Lower lobe of right lung (tissue), 2 donors: ENCODE data around the gene OTOR. TPM values are rescaled to one million over a fixed set of nuclear protein-coding genes. Genes with fewer than 3 reads are reported as not detected.

Source experiments
- ATAC-seq, 2 donors: fragments of 200-7000 bp; cut with Tn5 transposase; one replicate each; pipeline ENCODE4 v1.9.1; 2020 to 2022; ENCODE audit warnings: mild to moderate bottlenecking in 2 of 2, moderate library complexity in 2 of 2
- DNase-seq: peaks from one replicate; pipeline ENCODE4 v3.0.0-alpha.2; 2020
- H3K27ac ChIP-seq: fragments of 200-600 bp; one replicate; pipeline ENCODE4 v1.8.0; 2022
- H3K27me3 ChIP-seq: fragments of 200-600 bp; one replicate; pipeline ENCODE4 v1.8.0; 2022; ENCODE audit warnings: low read depth
- H3K36me3 ChIP-seq: fragments of 200-600 bp; one replicate; pipeline ENCODE4 v1.8.0; 2022; ENCODE audit warnings: mild to moderate bottlenecking
- H3K4me1 ChIP-seq: fragments of 200-600 bp; one replicate; pipeline ENCODE4 v1.8.0; 2022
- H3K4me3 ChIP-seq: fragments of 200-600 bp; one replicate; pipeline ENCODE4 v1.8.0; 2022; ENCODE audit warnings: mild to moderate bottlenecking
- H3K9me3 ChIP-seq: fragments of 200-600 bp; one replicate; pipeline ENCODE4 v1.8.0; 2022
- CTCF ChIP-seq: fragments of 200-600 bp; IDR thresholded peaks from one replicate; pipeline ENCODE4 v1.8.0; 2022; ENCODE audit warnings: antibody characterized with exemption, mild to moderate bottlenecking
- intact Hi-C: fragments of 100-400 bp; cut with DNase I; formaldehyde crosslinking; loops from one replicate; pipeline ENCODE4 v1.11.0; 2022
- total RNA-seq: library from RNA; stranded (reverse); fragmentation: NEBNext Ultra II Directional; extraction: Animal tissue kit (Norgen Biotek cat#: 25700); gene quantifications from one replicate; pipeline ENCODE4 v1.2.1, GENCODE V29; 2021
- donor health status: DM: no; HTN: yes; CAD: no; lungs with severe emphysema.

Gene OTOR
- total RNA-seq, 1 donor from 2014 or later, result not detected

- DNase-seq (no peak), ATAC-seq (no peak)
- TF ChIP-seq CTCF, result no peak
- peaks cover 6% of the 10 kb centered on the region for H3K27me3 ChIP-seq
- no peaks in the 10 kb centered on the region for H3K9me3 ChIP-seq
- H3K4me1 ChIP-seq, result no peaks in the 10 kb centered on the region
- no peaks in the 10 kb centered on the region for H3K36me3 ChIP-seq
- no peak overlapping the region for H3K27ac ChIP-seq
- intact Hi-C loops, result no loop called here
- no peak overlapping the region for H3K4me3 ChIP-seq
These were observed 33.9 kb upstream of the OTOR start for GRCh38 chr20:16714242-16714641.

DNA sequence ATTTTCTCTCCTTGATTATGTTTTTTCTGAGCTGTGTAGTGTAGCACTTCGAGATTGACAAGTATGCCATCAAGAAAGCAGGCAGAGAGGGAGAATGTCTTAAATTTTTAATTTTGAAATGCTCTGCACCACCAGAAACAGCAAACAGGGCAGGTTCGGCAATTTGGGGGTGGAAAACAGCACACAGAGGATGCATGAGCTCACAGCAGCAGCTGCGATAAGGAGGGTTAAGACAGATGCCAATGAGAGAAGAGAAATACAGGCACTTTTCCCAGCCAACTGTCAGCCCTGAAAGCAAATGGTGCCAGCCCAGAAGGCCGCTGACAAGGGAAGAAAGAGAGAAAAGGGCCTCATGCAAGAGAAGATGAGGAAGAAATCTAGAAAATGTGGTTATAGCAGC is 33.4 kb upstream of the OTOR start:
- ATAC-seq, result no peak
- Histone ChIP-seq H3K36me3 (no peaks in the 10 kb centered on the region), H3K27ac (no peak overlapping the region), H3K4me1 (no peaks in the 10 kb centered on the region), H3K9me3 (no peaks in the 10 kb centered on the region), H3K27me3 (peaks cover 6% of the 10 kb centered on the region), H3K4me3 (no peak overlapping the region)
- TF ChIP-seq CTCF, result no peak
- intact Hi-C loops, result no loop called here
- no peak for DNase-seq

- no peak overlapping the region for H3K27ac ChIP-seq
- no peaks in the 10 kb centered on the region for H3K4me1 ChIP-seq
- TF ChIP-seq CTCF, result no peak
- DNase-seq, result no peak
- no peaks in the 10 kb centered on the region for H3K9me3 ChIP-seq
- intact Hi-C loops, result no loop called here
- no peak overlapping the region for H3K4me3 ChIP-seq
- peaks cover 13% of the 10 kb centered on the region for H3K27me3 ChIP-seq
- no peak for ATAC-seq
- no peaks in the 10 kb centered on the region for H3K36me3 ChIP-seq
These were observed 28.7 kb upstream of the OTOR start for GRCh38 chr20:16719421-16719820.

DNA sequence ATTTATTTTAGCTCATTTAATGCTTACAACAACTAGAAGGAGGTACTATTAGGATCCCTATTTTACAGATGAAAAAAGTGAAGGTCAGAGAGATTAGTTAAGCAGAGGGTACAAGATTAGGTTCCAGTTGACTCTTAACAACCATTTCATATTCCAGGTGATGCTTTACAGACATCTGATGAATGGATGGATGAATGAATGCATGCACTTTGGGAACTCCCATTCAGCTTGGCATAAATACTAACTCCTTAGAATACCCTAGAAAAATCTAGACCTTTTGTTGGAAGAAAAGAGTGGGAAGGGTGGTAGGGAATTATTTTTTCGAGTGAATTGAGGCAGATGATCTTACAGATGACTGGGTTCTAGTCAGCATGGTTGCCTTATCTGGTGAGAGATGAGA is 19.1 kb upstream of the OTOR start:
- no peak for TF ChIP-seq CTCF
- peaks cover 22% of the 10 kb centered on the region for H3K36me3 ChIP-seq
- no peaks in the 10 kb centered on the region for H3K9me3 ChIP-seq
- peaks cover 15% of the 10 kb centered on the region for H3K27me3 ChIP-seq
- peak overlapping the region; percentile 90 for H3K4me3 ChIP-seq
- intact Hi-C loops, result no loop called here
- peak overlapping the region; percentile 86 for H3K27ac ChIP-seq
- ATAC-seq (no peak), DNase-seq (no peak)
- H3K4me1 ChIP-seq, result peaks cover 12% of the 10 kb centered on the region

- Histone ChIP-seq H3K4me3 (peak within 1 kb of the TSS; percentile 90), H3K9me3 (no peaks in the 10 kb centered on the region), H3K27me3 (peaks cover 15% of the 10 kb centered on the region), H3K36me3 (peaks cover 30% of the 10 kb centered on the region), H3K27ac (peak within 1 kb of the TSS; percentile 86), H3K4me1 (peaks cover 12% of the 10 kb centered on the region)
- TF ChIP-seq CTCF, result no peak
- ATAC-seq, result peak; percentile 99
- peak; percentile 97 for DNase-seq
- intact Hi-C loops, result no loop called here
These were observed 18.3 kb upstream of the OTOR start, which contains the start of gene SNRPB2 for GRCh38 chr20:16729565-16730460. Gene SNRPB2, plus strand, starts transcription at chr20:16730026. Its CDS starts 1,677 bp downstream, at chr20:16731703.
